Ovary (tissue), 9 donors: ENCODE data around the gene CLDN34. TPM values are rescaled to one million over a fixed set of nuclear protein-coding genes. Genes with fewer than 3 reads are reported as not detected.

Experiments used
- DNase-seq, 5 donors: peaks; one replicate each; pipeline ENCODE4 v3.0.0-alpha.2; 2019 to 2020
- H3K27ac ChIP-seq, 2 donors: fragments of 200-600 bp; one replicate each; pipeline versions ENCODE4 v1.5.1 to v1.8.0; 2019 to 2022
- H3K27me3 ChIP-seq: fragments of 200-600 bp; one replicate; pipeline ENCODE4 v1.8.0; 2022
- H3K36me3 ChIP-seq: fragments of 200-600 bp; sonication (generic); one replicate; pipeline ENCODE4 v1.5.1; 2019
- H3K4me1 ChIP-seq: one replicate; pipeline ENCODE4 v1.8.1; 2013; ENCODE audit warnings: mild to moderate bottlenecking, moderate library complexity; ENCODE audit not compliant: insufficient read depth
- H3K4me3 ChIP-seq: fragments of 200-600 bp; sonication (generic); one replicate; pipeline ENCODE4 v1.5.1; 2017
- H3K9me3 ChIP-seq, 2 donors: fragments of 200-600 bp in 1 of 2; sonication (generic) in 1 of 2; one replicate each; pipeline versions ENCODE4 v1.5.1 to v1.8.1; 2013 to 2019; ENCODE audit warnings: mild to moderate bottlenecking in 1 of 2, moderate library complexity in 1 of 2
- CTCF ChIP-seq, 3 donors: fragments of 450-650 bp in 2 of 3; fragments of 200-600 bp in 1 of 3; IDR thresholded peaks; one replicate each; pipeline versions ENCODE4 v1.5.1 to v1.8.0; 2016 to 2022; ENCODE audit warnings: antibody characterized with exemption in 3 of 3, mild to moderate bottlenecking in 1 of 3
- EP300 ChIP-seq: sonication (generic); formaldehyde crosslinking; IDR thresholded peaks from one replicate; pipeline ENCODE4 v1.6.1; 2017; ENCODE audit warnings: antibody characterized with exemption
- POLR2A ChIP-seq: fragments of 450-650 bp; IDR thresholded peaks from one replicate; pipeline ENCODE4 v1.6.1; 2017; ENCODE audit warnings: antibody characterized with exemption, mild to moderate bottlenecking, moderate library complexity
- WGBS, 3 donors: extraction: QIAGEN DNeasy Blood & Tissue Kit in 1 of 3; methylation state at CpG; one replicate each; pipeline versions ENCODE4 v1.1.5 to v1.1.7; 2013 to 2017; 5-methylcytosine and 5-hydroxymethylcytosine counted together
- intact Hi-C, 4 donors: fragments of 100-400 bp; cut with DNase I; formaldehyde crosslinking; loops; one replicate each; pipeline versions ENCODE4 v1.11.0 to v1.15.1; 2022 to 2023
- polyA plus RNA-seq, 2 donors: library from polyadenylated mRNA; stranded (reverse); fragments of 200-250 nt in 1 of 2; fragments of 350-450 nt in 1 of 2; fragmentation: Illumina TruSeq in 1 of 2; extraction: RNeasy Lipid Tissue Mini Kit (QIAGEN cat#74804) in 1 of 2; gene quantifications; one replicate each; pipeline ENCODE4 v1.2.3, GENCODE V29; 2013 to 2014
- total RNA-seq, 7 donors: library from RNA; depleted of rRNA in 2 of 7; stranded (reverse); fragments of >200 nt in 2 of 7; fragmentation: NEBNext Ultra II Directional in 3 of 7; extraction: Animal tissue kit (Norgen Biotek cat#: 25700) in 3 of 7; gene quantifications; one replicate each; pipeline versions ENCODE4 v1.1.0 to v1.2.4, GENCODE V29; 2016 to 2023
- donor health status: DM: no; HTN: no; CAD: no; lungs with moderate emphysema.
- donor health status: DM: no; HTN: no; CAD: no.
- donor health status: Bipolar disorder and iron deficiency.
- donor health status: DM: yes; HTN: yes; CAD: no.
- donor health status: DM: no; HTN: no; CAD: no.
- donor health status: DM: yes; HTN: yes; CAD: no.

CLDN34 gene
- total and polyA plus RNA-seq, 9 donors, result 0.12 to 0.82 (median 0.57) TPM; not detected in 3

GRCh38 chrX:9977635-9978034, 10.5 kb downstream of the CLDN34 start:
- H3K9me3 ChIP-seq, result no peaks in the 10 kb centered on the region
- peaks cover 1% of the 10 kb centered on the region for H3K4me1 ChIP-seq
- TF ChIP-seq CTCF (IDR thresholded peaks at IDR 0.05) (no peak), POLR2A (no peak), EP300 (no peak)
- H3K27ac ChIP-seq, result no peak overlapping the region
- H3K4me3 ChIP-seq, result no peak overlapping the region
- H3K27me3 ChIP-seq, result no peaks in the 10 kb centered on the region
- intact Hi-C loops, result no loop called here
- 55 to 60% (median 57%) methylated on average over 3 of the region's 3 CpGs for WGBS, 3 donors
- DNase-seq, result no peak
- H3K36me3 ChIP-seq, result no peaks in the 10 kb centered on the region

- no peak for TF ChIP-seq POLR2A
- no peak for TF ChIP-seq CTCF (IDR thresholded peaks at IDR 0.05)
- no peak for TF ChIP-seq EP300
- Histone ChIP-seq H3K36me3 (no peaks in the 10 kb centered on the region), H3K9me3 (no peaks in the 10 kb centered on the region), H3K4me1 (peaks cover 1% of the 10 kb centered on the region), H3K4me3 (no peak overlapping the region), H3K27ac (no peak overlapping the region), H3K27me3 (no peaks in the 10 kb centered on the region)
- intact Hi-C loops, result no loop called here
- no peak for DNase-seq
- WGBS, 3 donors, result 68 to 81% (median 78%) methylated on average over 7 of the region's 7 CpGs
Observed at GRCh38 chrX:9980401-9980800, 13.2 kb downstream of the CLDN34 start.

- H3K27ac ChIP-seq, result no peak overlapping the region
- 65 to 73% (median 72%) methylated on average over 5 of the region's 5 CpGs for WGBS, 3 donors
- TF ChIP-seq POLR2A (no peak), CTCF (IDR thresholded peaks at IDR 0.05) (no peak), EP300 (no peak)
Observed at GRCh38 chrX:9980927-9981326, 13.8 kb downstream of the CLDN34 start.

GRCh38 chrX:9983441-9983840, 16.3 kb downstream of the CLDN34 start:
- Histone ChIP-seq H3K4me3 (no peak overlapping the region), H3K9me3 (no peaks in the 10 kb centered on the region), H3K4me1 (peaks cover 1% of the 10 kb centered on the region), H3K27me3 (no peaks in the 10 kb centered on the region), H3K36me3 (no peaks in the 10 kb centered on the region), H3K27ac (no peak overlapping the region)
- TF ChIP-seq POLR2A, result no peak
- TF ChIP-seq CTCF (IDR thresholded peaks at IDR 0.05), result no peak
- TF ChIP-seq EP300, result no peak
- 86 to 97% (median 88%) methylated on average over 18 of the region's 18 CpGs for WGBS, 3 donors
- no peak for DNase-seq
- intact Hi-C loops, result no loop called here

More at GRCh38 chrX:9980927-9981326, 13.8 kb downstream of the CLDN34 start:
- DNase-seq, result no peak
- no peaks in the 10 kb centered on the region for H3K36me3 ChIP-seq
- no peaks in the 10 kb centered on the region for H3K9me3 ChIP-seq
- H3K4me3 ChIP-seq, result no peak overlapping the region
- H3K4me1 ChIP-seq, result peaks cover 1% of the 10 kb centered on the region
- intact Hi-C loops, result no loop called here
- no peaks in the 10 kb centered on the region for H3K27me3 ChIP-seq
